ENCODE data around the gene CAMKMT. TPM values are rescaled to one million over a fixed set of nuclear protein-coding genes. Genes with fewer than 3 reads are reported as not detected.

The CAMKMT gene
- total and polyA plus RNA-seq, 2 donors (not counting 1 experiment from before 2014, with no cell fraction given): 6.2 to 23.3 TPM

- Histone ChIP-seq H3K9ac (ENCODE audit: low read length) (no peak overlapping the region), H3K9me3 (ENCODE audit: control extremely low read depth in 1 of 3, control insufficient read depth in 2 of 3, insufficient read depth in 1 of 3, low read length in 2 of 3) (peaks cover 2 to 13% (median 5%) of the 10 kb centered on the region in 3 donors), H3K36me3 (replicated peaks in 1 of 2; ENCODE audit: control extremely low read depth in 1 of 2, control insufficient read depth in 1 of 2, extremely low read depth in 1 of 2, insufficient read depth in 2 of 2, low read length in 1 of 2) (no peaks in the 10 kb centered on the region), H4K20me1 (ENCODE audit: control insufficient read depth, insufficient read depth, low read length, poor library complexity, severe bottlenecking) (no peaks in the 10 kb centered on the region), H3K4me1 (ENCODE audit: control insufficient read depth in 2 of 2, insufficient read depth in 2 of 2, low read length in 2 of 2) (no peaks in the 10 kb centered on the region), H3K27ac (ENCODE audit: low read length in 2 of 2) (no peak overlapping the region), H3K27me3 (replicated peaks in 1 of 4; ENCODE audit: control extremely low read depth in 1 of 4, control insufficient read depth in 3 of 4, insufficient read depth in 4 of 4, low read length in 3 of 4) (no peaks in the 10 kb centered on the region), H3K4me2 (replicated peaks; ENCODE audit: low read depth, low read length, poor library complexity, severe bottlenecking) (no peak overlapping the region), H3K4me3 (ENCODE audit: control extremely low read depth in 1 of 5, extremely low read depth in 1 of 5, insufficient read depth in 1 of 5, low read depth in 2 of 5, low read length in 4 of 5) (no peak overlapping the region), H3K79me2 (ENCODE audit: control insufficient read depth, insufficient read depth, low read length) (no peaks in the 10 kb centered on the region), H2AFZ (ENCODE audit: insufficient read depth, low read depth, low read length, poor library complexity, severe bottlenecking) (no peak overlapping the region)
- Mint-ChIP-seq H3K4me1 (no peaks in the 10 kb centered on the region), H3K27ac (no peak overlapping the region), H3K4me3 (no peak overlapping the region), H3K27me3 (no peaks in the 10 kb centered on the region), H3K9me3 (ENCODE audit: insufficient read depth) (peaks cover 5% of the 10 kb centered on the region)
- no peak for DNase-seq
- TF ChIP-seq CTCF (IDR thresholded peaks at IDR 0.05): no peak
- TF ChIP-seq EZH2 (IDR thresholded peaks at IDR 0.05; ENCODE audit: borderline replicate concordance, insufficient read depth, low read depth, low read length, poor library complexity, severe bottlenecking): no peak
- ChIA-PET POLR2A (no interaction called here), CTCF (no interaction called here)
- WGBS (ENCODE audit: insufficient coverage): 17% methylated on average over 1 of the region's 1 CpG
- intact Hi-C loops (cut with micrococcal nuclease): no loop called here
- no peak for ATAC-seq (ENCODE audit: low read depth)
Measured at GRCh38 chr2:44740678-44741077, 378.9 kb downstream of the CAMKMT start.

- Histone ChIP-seq H3K79me2 (ENCODE audit: control insufficient read depth, insufficient read depth, low read length) (no peaks in the 10 kb centered on the region), H3K4me1 (ENCODE audit: control insufficient read depth in 2 of 2, insufficient read depth in 2 of 2, low read length in 2 of 2) (no peaks in the 10 kb centered on the region), H3K27me3 (replicated peaks in 1 of 4; ENCODE audit: control extremely low read depth in 1 of 4, control insufficient read depth in 3 of 4, insufficient read depth in 4 of 4, low read length in 3 of 4) (no peaks in the 10 kb centered on the region), H3K9ac (ENCODE audit: low read length) (no peak overlapping the region), H2AFZ (ENCODE audit: insufficient read depth, low read depth, low read length, poor library complexity, severe bottlenecking) (no peak overlapping the region), H3K4me3 (ENCODE audit: control extremely low read depth in 1 of 5, extremely low read depth in 1 of 5, insufficient read depth in 1 of 5, low read depth in 2 of 5, low read length in 4 of 5) (no peak overlapping the region), H3K4me2 (replicated peaks; ENCODE audit: low read depth, low read length, poor library complexity, severe bottlenecking) (no peak overlapping the region), H3K36me3 (replicated peaks in 1 of 2; ENCODE audit: control extremely low read depth in 1 of 2, control insufficient read depth in 1 of 2, extremely low read depth in 1 of 2, insufficient read depth in 2 of 2, low read length in 1 of 2) (no peaks in the 10 kb centered on the region), H3K9me3 (ENCODE audit: control extremely low read depth in 1 of 3, control insufficient read depth in 2 of 3, insufficient read depth in 1 of 3, low read length in 2 of 3) (peaks cover 0 to 8% (median 4%) of the 10 kb centered on the region in 3 donors), H3K27ac (ENCODE audit: low read length in 2 of 2) (no peak overlapping the region), H4K20me1 (ENCODE audit: control insufficient read depth, insufficient read depth, low read length, poor library complexity, severe bottlenecking) (no peaks in the 10 kb centered on the region)
- TF ChIP-seq CTCF (IDR thresholded peaks at IDR 0.05): no peak
- no peak for TF ChIP-seq EZH2 (IDR thresholded peaks at IDR 0.05; ENCODE audit: borderline replicate concordance, insufficient read depth, low read depth, low read length, poor library complexity, severe bottlenecking)
- H3K27ac Mint-ChIP-seq: no peak overlapping the region
- DNase-seq (no peak), ATAC-seq (ENCODE audit: low read depth) (no peak)
- intact Hi-C loops (cut with micrococcal nuclease): no loop called here
- ChIA-PET POLR2A (no interaction called here), CTCF (no interaction called here)
- H3K4me3 Mint-ChIP-seq: no peak overlapping the region
- peaks cover 2% of the 10 kb centered on the region for H3K9me3 Mint-ChIP-seq (ENCODE audit: insufficient read depth)
- no peaks in the 10 kb centered on the region for H3K27me3 Mint-ChIP-seq
- H3K4me1 Mint-ChIP-seq: no peaks in the 10 kb centered on the region
- WGBS (ENCODE audit: insufficient coverage): 100% methylated on average over 1 of the region's 1 CpG
Measured at GRCh38 chr2:44741507-44741906, 379.8 kb downstream of the CAMKMT start.

Data from B cell (primary cell).